CD4-positive, alpha-beta memory T cell (primary cell): ENCODE data around the gene ARID1B. TPM values are rescaled to one million over a fixed set of nuclear protein-coding genes. Genes with fewer than 3 reads are reported as not detected.
A peak's percentile ranks its signal among the peaks of the same experiment; 100 is the strongest.

Source experiments
- CTCF ChIA-PET: fragments of 350-600 bp; sonication (Branson Sonifier 250); formaldehyde crosslinking; loops from one replicate; lab custom pipeline; 2021; ENCODE audit warnings: inconsistent platforms; ENCODE audit not compliant: partially characterized antibody; lab: Charles Lee
- POLR2A ChIA-PET: fragments of 350-600 bp; sonication (Branson Sonifier 250); formaldehyde crosslinking; loops from one replicate; lab custom pipeline; 2021; ENCODE audit not compliant: partially characterized antibody; lab: Charles Lee
- DNase-seq, 5 donors: peaks; one replicate each; pipeline versions ENCODE4 v3.0.0 to v3.0.0-alpha.2; 2020 to 2022; ENCODE audit warnings: mixed read lengths in 1 of 5
- H3K27ac ChIP-seq: one replicate; pipeline ENCODE4 v1.7.0; 2013; ENCODE audit warnings: low read depth, low read length
- H3K27me3 ChIP-seq: 2 replicates; pipeline ENCODE4 v1.7.0; 2013; ENCODE audit warnings: mild to moderate bottlenecking, low read length, moderate library complexity; ENCODE audit not compliant: insufficient read depth
- H3K36me3 ChIP-seq: 2 replicates; pipeline ENCODE4 v1.7.0; 2013; ENCODE audit warnings: mild to moderate bottlenecking, low read length, moderate library complexity; ENCODE audit not compliant: insufficient read depth
- H3K4me1 ChIP-seq: 2 replicates; pipeline ENCODE4 v1.7.0; 2013; ENCODE audit warnings: mild to moderate bottlenecking, low read length, moderate library complexity; ENCODE audit not compliant: insufficient read depth
- H3K4me3 ChIP-seq, 2 donors: one replicate each; pipeline ENCODE4 v1.7.0; 2013; ENCODE audit warnings: low read length in 2 of 2, mild to moderate bottlenecking in 1 of 2
- H3K9me3 ChIP-seq, 2 donors: one replicate each; pipeline ENCODE4 v1.7.0; 2013; ENCODE audit warnings: low read length in 2 of 2, control low read depth in 1 of 2; ENCODE audit not compliant: control insufficient read depth in 1 of 2
- H3K27ac Mint-ChIP-seq, 7 donors: one replicate each; pipeline ENCODE4 v1.8.0; 2020 to 2021; ENCODE audit warnings: mixed read lengths in 7 of 7, mild to moderate bottlenecking in 6 of 7, inconsistent platforms in 3 of 7, moderate library complexity in 3 of 7
- H3K27me3 Mint-ChIP-seq, 2 donors: one replicate each; pipeline ENCODE4 v1.8.0; 2020 to 2021; ENCODE audit warnings: mixed read lengths in 2 of 2
- H3K36me3 Mint-ChIP-seq, 2 donors: one replicate each; pipeline ENCODE4 v1.8.0; 2020 to 2021; ENCODE audit warnings: mixed read lengths in 2 of 2, inconsistent platforms in 1 of 2, mild to moderate bottlenecking in 1 of 2
- H3K4me1 Mint-ChIP-seq, 4 donors: one replicate each; pipeline ENCODE4 v1.8.0; 2020 to 2021; ENCODE audit warnings: mixed read lengths in 4 of 4, mild to moderate bottlenecking in 1 of 4
- H3K4me3 Mint-ChIP-seq, 8 donors: one replicate each; pipeline ENCODE4 v1.8.0; 2020 to 2021; ENCODE audit warnings: mixed read lengths in 8 of 8, mild to moderate bottlenecking in 7 of 8, moderate library complexity in 6 of 8, inconsistent platforms in 3 of 8
- H3K9me3 Mint-ChIP-seq, 8 donors: one replicate each; pipeline ENCODE4 v1.8.0; 2020 to 2021; ENCODE audit warnings: mixed read lengths in 8 of 8, mild to moderate bottlenecking in 5 of 8, inconsistent platforms in 3 of 8, moderate library complexity in 1 of 8
- intact Hi-C: fragments of 100-400 bp; cut with micrococcal nuclease; formaldehyde crosslinking; loops from one replicate; pipeline ENCODE4 v1.15.1; 2023
- polyA plus RNA-seq, 2 donors: library from polyadenylated mRNA; unstranded; fragments of 300-500 nt; fragmentation: Illumina TruSeq; gene quantifications; one replicate each; pipeline ENCODE4 v1.2.3, GENCODE V29; 2021
- total RNA-seq, 2 experiments: library from RNA; stranded (reverse); gene quantifications; one replicate each; pipeline ENCODE4 v1.2.3, GENCODE V29; 2021

The ARID1B gene
- total and polyA plus RNA-seq, 4 experiments from 2014 or later, result 5.4 to 131 (median 72.4) TPM

GRCh38 chr6:156857573-156857972 lies 80.4 kb downstream of the ARID1B start:
- Mint-ChIP-seq H3K4me3 (no peak overlapping the region), H3K36me3 (no peaks in the 10 kb centered on the region), H3K27me3 (no peaks in the 10 kb centered on the region), H3K27ac (peak overlapping the region in 2 of 7 donors; percentile 6 to 22), H3K9me3 (no peaks in the 10 kb centered on the region), H3K4me1 (peaks cover 60 to 93% (median 78%) of the 10 kb centered on the region in 4 donors)
- Histone ChIP-seq H3K36me3 (no peaks in the 10 kb centered on the region), H3K4me3 (no peak overlapping the region), H3K9me3 (no peaks in the 10 kb centered on the region), H3K27ac (no peak overlapping the region), H3K27me3 (no peaks in the 10 kb centered on the region), H3K4me1 (peaks cover 88% of the 10 kb centered on the region)
- ChIA-PET CTCF (interaction anchor here (1.3 kb wide), 1 partner anchor 194 kb away, joined by 3 read pairs; no protein-coding TSS in a partner anchor), POLR2A (no interaction called here)
- intact Hi-C loops, result no loop called here
- DNase-seq, result no peak

GRCh38 chr6:156859686-156860085 lies 82.5 kb downstream of the ARID1B start:
- no peak for DNase-seq
- intact Hi-C loops, result no loop called here
- Histone ChIP-seq H3K27ac (no peak overlapping the region), H3K4me3 (no peak overlapping the region), H3K36me3 (no peaks in the 10 kb centered on the region), H3K4me1 (peaks cover 90% of the 10 kb centered on the region), H3K27me3 (no peaks in the 10 kb centered on the region), H3K9me3 (no peaks in the 10 kb centered on the region)
- peaks cover 62 to 94% (median 83%) of the 10 kb centered on the region in 4 donors for H3K4me1 Mint-ChIP-seq
- no peaks in the 10 kb centered on the region for H3K27me3 Mint-ChIP-seq
- no peaks in the 10 kb centered on the region for H3K9me3 Mint-ChIP-seq
- peak overlapping the region in 2 of 7 donors; percentile 30 to 53 for H3K27ac Mint-ChIP-seq
- ChIA-PET POLR2A (no interaction called here), CTCF (no interaction called here)
- H3K4me3 Mint-ChIP-seq, result peak overlapping the region in 3 of 8 donors; percentile 6 to 39 (median 37)
- no peaks in the 10 kb centered on the region for H3K36me3 Mint-ChIP-seq

GRCh38 chr6:156862711-156863110 lies 85.5 kb downstream of the ARID1B start:
- Mint-ChIP-seq H3K9me3 (no peaks in the 10 kb centered on the region), H3K4me3 (peak overlapping the region in 2 of 8 donors; percentile 26 to 37), H3K4me1 (peaks cover 63 to 94% (median 85%) of the 10 kb centered on the region in 4 donors), H3K36me3 (no peaks in the 10 kb centered on the region), H3K27ac (peak overlapping the region in 6 of 7 donors; percentile 1 to 51 (median 32)), H3K27me3 (no peaks in the 10 kb centered on the region)
- no peak overlapping the region for H3K27ac ChIP-seq
- H3K4me3 ChIP-seq, result no peak overlapping the region
- DNase-seq, result no peak
- no peaks in the 10 kb centered on the region for H3K36me3 ChIP-seq
- H3K4me1 ChIP-seq, result peaks cover 81% of the 10 kb centered on the region
- H3K9me3 ChIP-seq, result no peaks in the 10 kb centered on the region
- CTCF ChIA-PET, result no interaction called here
- intact Hi-C loops, result no loop called here
- POLR2A ChIA-PET, result no interaction called here
- no peaks in the 10 kb centered on the region for H3K27me3 ChIP-seq

GRCh38 chr6:156863504-156863903 lies 86.3 kb downstream of the ARID1B start:
- peak overlapping the region in 1 of 8 donors; percentile 37 for H3K4me3 Mint-ChIP-seq
- ChIA-PET CTCF (no interaction called here), POLR2A (no interaction called here)
- peak overlapping the region in 3 of 7 donors; percentile 2 to 23 (median 20) for H3K27ac Mint-ChIP-seq
- Histone ChIP-seq H3K4me3 (no peak overlapping the region), H3K36me3 (no peaks in the 10 kb centered on the region), H3K4me1 (peaks cover 73% of the 10 kb centered on the region), H3K9me3 (no peaks in the 10 kb centered on the region), H3K27me3 (no peaks in the 10 kb centered on the region), H3K27ac (no peak overlapping the region)
- no peak for DNase-seq
- H3K27me3 Mint-ChIP-seq, result no peaks in the 10 kb centered on the region
- H3K9me3 Mint-ChIP-seq, result no peaks in the 10 kb centered on the region
- intact Hi-C loops, result no loop called here
- H3K4me1 Mint-ChIP-seq, result peaks cover 65 to 94% (median 84%) of the 10 kb centered on the region in 4 donors
- no peaks in the 10 kb centered on the region for H3K36me3 Mint-ChIP-seq

- no peaks in the 10 kb centered on the region for H3K27me3 ChIP-seq
- H3K36me3 ChIP-seq, result no peaks in the 10 kb centered on the region
- peaks cover 69% of the 10 kb centered on the region for H3K4me1 ChIP-seq
- intact Hi-C loops, result no loop called here
- H3K27ac Mint-ChIP-seq, result peak overlapping the region in 3 of 7 donors; percentile 28 to 69 (median 55)
- H3K9me3 ChIP-seq, result no peaks in the 10 kb centered on the region
- peaks cover 68 to 96% (median 84%) of the 10 kb centered on the region in 4 donors for H3K4me1 Mint-ChIP-seq
- no peak overlapping the region for H3K27ac ChIP-seq
- no peaks in the 10 kb centered on the region for H3K36me3 Mint-ChIP-seq
- CTCF ChIA-PET, result no interaction called here
- H3K27me3 Mint-ChIP-seq, result no peaks in the 10 kb centered on the region
- H3K9me3 Mint-ChIP-seq, result no peaks in the 10 kb centered on the region
- no peak overlapping the region for H3K4me3 ChIP-seq
- no peak for DNase-seq
- POLR2A ChIA-PET, result no interaction called here
- peak overlapping the region in 2 of 8 donors; percentile 2 to 11 for H3K4me3 Mint-ChIP-seq
Observed at GRCh38 chr6:156864557-156864956, 87.4 kb downstream of the ARID1B start.

- no peak for DNase-seq
- H3K27ac Mint-ChIP-seq, result peak overlapping the region in 5 of 7 donors; percentile 8 to 70 (median 31)
- H3K9me3 Mint-ChIP-seq, result no peaks in the 10 kb centered on the region
- H3K27me3 Mint-ChIP-seq, result no peaks in the 10 kb centered on the region
- POLR2A ChIA-PET, result no interaction called here
- intact Hi-C loops, result no loop called here
- no peaks in the 10 kb centered on the region for H3K36me3 ChIP-seq
- no peaks in the 10 kb centered on the region for H3K27me3 ChIP-seq
- no peak overlapping the region for H3K27ac ChIP-seq
- peaks cover 66 to 94% (median 80%) of the 10 kb centered on the region in 4 donors for H3K4me1 Mint-ChIP-seq
- no peak overlapping the region for H3K4me3 ChIP-seq
- no peaks in the 10 kb centered on the region for H3K36me3 Mint-ChIP-seq
- H3K4me1 ChIP-seq, result peaks cover 67% of the 10 kb centered on the region
- CTCF ChIA-PET, result interaction anchor here (2.2 kb wide), 1 partner anchor 88 kb away, joined by 7 read pairs; the partner anchor contains the start of gene ARID1B
- no peaks in the 10 kb centered on the region for H3K9me3 ChIP-seq
- H3K4me3 Mint-ChIP-seq, result peak overlapping the region in 1 of 8 donors; percentile 41
Observed at GRCh38 chr6:156865019-156865629, 87.9 kb downstream of the ARID1B start.

GRCh38 chr6:156866220-156867015 lies 89.2 kb downstream of the ARID1B start:
- H3K36me3 ChIP-seq, result no peaks in the 10 kb centered on the region
- Mint-ChIP-seq H3K4me3 (peak overlapping the region in 5 of 8 donors; percentile 14 to 64 (median 37)), H3K27me3 (no peaks in the 10 kb centered on the region), H3K36me3 (no peaks in the 10 kb centered on the region), H3K27ac (peak overlapping the region in 6 of 7 donors; percentile 36 to 68 (median 54)), H3K4me1 (peaks cover 65 to 96% (median 82%) of the 10 kb centered on the region in 4 donors), H3K9me3 (no peaks in the 10 kb centered on the region)
- CTCF ChIA-PET, result interaction anchor here (2.2 kb wide), 1 partner anchor 89 kb away, joined by 7 read pairs; the partner anchor contains the start of gene ARID1B
- H3K4me3 ChIP-seq, result no peak overlapping the region
- peaks cover 61% of the 10 kb centered on the region for H3K4me1 ChIP-seq
- POLR2A ChIA-PET, result interaction anchor here (1.2 kb wide), 1 partner anchor 155 kb away, joined by 4 read pairs; no protein-coding TSS in a partner anchor
- H3K27me3 ChIP-seq, result no peaks in the 10 kb centered on the region
- H3K9me3 ChIP-seq, result no peaks in the 10 kb centered on the region
- peak in 2 of 5 donors; percentile 13 to 21 for DNase-seq
- no peak overlapping the region for H3K27ac ChIP-seq
- intact Hi-C loops, result loop anchor here (2.0 kb wide), 1 partner anchor 302 kb away; no protein-coding TSS in a partner anchor
